Muscle layer of colon (tissue), 2 donors: ENCODE results near the gene SPTAN1.
"Not testable (repeated sequence)": the region's sequence is repeated elsewhere in the genome, so short reads cannot be mapped to it uniquely, and the experiment has no call there.

Experiments
- H3K27ac ChIP-seq: one replicate; pipeline ENCODE4 v1.7.0; 2013; ENCODE audit warnings: low read depth, mild to moderate bottlenecking, low read length, moderate library complexity
- H3K27me3 ChIP-seq, 2 donors: one replicate each; pipeline ENCODE4 v1.7.0; 2013; ENCODE audit warnings: low read length in 2 of 2, mild to moderate bottlenecking in 2 of 2; ENCODE audit not compliant: insufficient read depth in 2 of 2, control insufficient read depth in 1 of 2
- H3K36me3 ChIP-seq: one replicate; pipeline ENCODE4 v1.7.0; 2013; ENCODE audit warnings: mild to moderate bottlenecking, low read length; ENCODE audit not compliant: insufficient read depth
- H3K4me1 ChIP-seq: one replicate; pipeline ENCODE4 v1.7.0; 2013; ENCODE audit warnings: mild to moderate bottlenecking, low read length; ENCODE audit not compliant: insufficient read depth
- H3K4me3 ChIP-seq, 2 donors: one replicate each; pipeline ENCODE4 v1.7.0; 2013; ENCODE audit warnings: low read length in 2 of 2, low read depth in 1 of 2, mild to moderate bottlenecking in 1 of 2, moderate library complexity in 1 of 2
- H3K9ac ChIP-seq: one replicate; pipeline ENCODE4 v1.7.0; 2013; ENCODE audit warnings: low read length
- H3K9me3 ChIP-seq: one replicate; pipeline ENCODE4 v1.7.0; 2013; ENCODE audit warnings: mild to moderate bottlenecking, low read length
- donor health status: abdominal sarcoma.
- donor health status: Adenocarcinoma of cecum.

The SPTAN1 gene

GRCh38 chr9:128552153-128552743, at the start of gene SPTAN1:
SPTAN1 (plus strand) TSS chr9:128552587; CDS start chr9:128566741, 14,154 bp downstream.
- Histone ChIP-seq H3K9ac (peak within 1 kb of the TSS; percentile 85), H3K4me1 (peaks cover 61% of the 10 kb centered on the region), H3K27ac (peak within 1 kb of the TSS; percentile 97), H3K9me3 (no peaks in the 10 kb centered on the region), H3K4me3 (peak within 1 kb of the TSS; percentile 77 to 97), H3K36me3 (no peaks in the 10 kb centered on the region), H3K27me3 (no peaks in the 10 kb centered on the region)

GRCh38 chr9:128503415-128503825, 49.0 kb upstream of the SPTAN1 start:
- Histone ChIP-seq H3K36me3 (peaks cover 16% of the 10 kb centered on the region), H3K4me3 (peak overlapping the region in 1 of 2 donors; percentile 98), H3K4me1 (peaks cover 19% of the 10 kb centered on the region)
- not testable (repeated sequence) for H3K9me3 ChIP-seq, H3K27ac ChIP-seq, H3K9ac ChIP-seq, H3K27me3 ChIP-seq

- Histone ChIP-seq H3K9me3 (no peaks in the 10 kb centered on the region), H3K27me3 (no peaks in the 10 kb centered on the region), H3K9ac (no peak overlapping the region), H3K27ac (peak overlapping the region; percentile 12), H3K4me3 (peak overlapping the region; percentile 7 to 98), H3K36me3 (peaks cover 12% of the 10 kb centered on the region), H3K4me1 (peaks cover 19% of the 10 kb centered on the region)
Measured at GRCh38 chr9:128503870-128504269, 48.5 kb upstream of the SPTAN1 start.

- H3K36me3 ChIP-seq = peaks cover 18% of the 10 kb centered on the region
- peak within 1 kb of the TSS; percentile 92 for H3K27ac ChIP-seq
- peak within 1 kb of the TSS; percentile 97 to 98 for H3K4me3 ChIP-seq
- H3K9me3 ChIP-seq = no peaks in the 10 kb centered on the region
- H3K4me1 ChIP-seq = peaks cover 19% of the 10 kb centered on the region
- H3K9ac ChIP-seq = peak within 1 kb of the TSS; percentile 83
- no peaks in the 10 kb centered on the region for H3K27me3 ChIP-seq
Measured at GRCh38 chr9:128504485-128505413, 47.6 kb upstream of the SPTAN1 start, which contains the start of gene GLE1. GLE1 (plus strand) TSS chr9:128504719; CDS start chr9:128504806, 87 bp downstream.

GRCh38 chr9:128505414-128505765, 47.0 kb upstream of the SPTAN1 start:
- H3K4me1 ChIP-seq = peaks cover 19% of the 10 kb centered on the region
- peak overlapping the region; percentile 97 to 98 for H3K4me3 ChIP-seq
- H3K9me3 ChIP-seq = no peaks in the 10 kb centered on the region
- H3K27me3 ChIP-seq = no peaks in the 10 kb centered on the region
- H3K36me3 ChIP-seq = peaks cover 15% of the 10 kb centered on the region
- H3K9ac ChIP-seq = peak overlapping the region; percentile 83
- peak overlapping the region; percentile 92 for H3K27ac ChIP-seq

- Histone ChIP-seq H3K36me3 (peaks cover 13% of the 10 kb centered on the region), H3K4me1 (peaks cover 19% of the 10 kb centered on the region), H3K4me3 (peak overlapping the region in 1 of 2 donors; percentile 98)
- H3K9me3 ChIP-seq, H3K9ac ChIP-seq, H3K27ac ChIP-seq, H3K27me3 ChIP-seq: not testable (repeated sequence)
Measured at GRCh38 chr9:128505906-128506305, 46.5 kb upstream of the SPTAN1 start.

- Histone ChIP-seq H3K9ac (no peak overlapping the region), H3K4me3 (no peak overlapping the region), H3K27ac (no peak overlapping the region), H3K4me1 (no peaks in the 10 kb centered on the region), H3K27me3 (no peaks in the 10 kb centered on the region), H3K9me3 (no peaks in the 10 kb centered on the region), H3K36me3 (peaks cover 23% of the 10 kb centered on the region)
Measured at GRCh38 chr9:128512820-128513219, 39.6 kb upstream of the SPTAN1 start.

GRCh38 chr9:128521956-128522355, 30.4 kb upstream of the SPTAN1 start:
- Histone ChIP-seq H3K27me3 (no peaks in the 10 kb centered on the region), H3K4me1 (peaks cover 7% of the 10 kb centered on the region), H3K9ac (no peak overlapping the region), H3K36me3 (peaks cover 47% of the 10 kb centered on the region), H3K4me3 (no peak overlapping the region), H3K27ac (no peak overlapping the region), H3K9me3 (no peaks in the 10 kb centered on the region)

- no peak overlapping the region for H3K4me3 ChIP-seq
- no peaks in the 10 kb centered on the region for H3K9me3 ChIP-seq
- H3K27me3 ChIP-seq = no peaks in the 10 kb centered on the region
- peaks cover 7% of the 10 kb centered on the region for H3K4me1 ChIP-seq
- H3K27ac ChIP-seq = no peak overlapping the region
- peaks cover 50% of the 10 kb centered on the region for H3K36me3 ChIP-seq
- H3K9ac ChIP-seq = no peak overlapping the region
Measured at GRCh38 chr9:128523199-128523925, 29.0 kb upstream of the SPTAN1 start.

GRCh38 chr9:128526720-128527119, 25.7 kb upstream of the SPTAN1 start:
- Histone ChIP-seq H3K4me3 (no peak overlapping the region), H3K27ac (no peak overlapping the region), H3K27me3 (no peaks in the 10 kb centered on the region), H3K4me1 (peaks cover 7% of the 10 kb centered on the region), H3K9me3 (no peaks in the 10 kb centered on the region), H3K36me3 (peaks cover 61% of the 10 kb centered on the region), H3K9ac (no peak overlapping the region)

- H3K4me3 ChIP-seq = no peak overlapping the region
- peaks cover 60% of the 10 kb centered on the region for H3K36me3 ChIP-seq
- H3K9ac ChIP-seq = no peak overlapping the region
Measured at GRCh38 chr9:128528445-128529160, 23.8 kb upstream of the SPTAN1 start.

More at GRCh38 chr9:128528445-128529160, 23.8 kb upstream of the SPTAN1 start:
- Histone ChIP-seq H3K27me3 (no peaks in the 10 kb centered on the region), H3K27ac (no peak overlapping the region), H3K9me3 (no peaks in the 10 kb centered on the region), H3K4me1 (peaks cover 2% of the 10 kb centered on the region)
